Astrocyte (in vitro differentiated cells and primary cell): ENCODE data around the gene PHLDA2. TPM values are rescaled to one million over a fixed set of nuclear protein-coding genes. Genes with fewer than 3 reads are reported as not detected.
A peak's percentile ranks its signal among the peaks of the same experiment; 100 is the strongest.

Source experiments
- DNase-seq: peaks from one replicate; pipeline ENCODE4 v3.0.0-alpha.2; 2010; ENCODE audit warnings: low read depth
- FAIRE-seq: peaks from 2 replicates; lab custom pipeline; 2011; peaks lifted over from hg19 to GRCh38; lab: Jason Lieb, UNC
- H2AFZ ChIP-seq: 2 replicates; pipeline ENCODE4 v1.6.0; 2012; ENCODE audit warnings: low read depth, low read length, inconsistent platforms
- H3K27ac ChIP-seq: 2 replicates; pipeline ENCODE4 v1.5.1; 2011; ENCODE audit warnings: low read depth, low read length, inconsistent platforms
- H3K27me3 ChIP-seq: 2 replicates; pipeline ENCODE4 v1.6.0; 2011; ENCODE audit warnings: low read length, inconsistent platforms; ENCODE audit not compliant: insufficient read depth
- H3K36me3 ChIP-seq: 2 replicates; pipeline ENCODE4 v1.5.1; 2011; ENCODE audit warnings: low read length, inconsistent platforms; ENCODE audit not compliant: insufficient read depth
- H3K4me1 ChIP-seq: 2 replicates; pipeline ENCODE4 v1.5.1; 2011; ENCODE audit warnings: low read length, inconsistent platforms; ENCODE audit not compliant: insufficient read depth
- H3K4me2 ChIP-seq: 2 replicates; pipeline ENCODE4 v1.6.0; 2012; ENCODE audit warnings: low read length, inconsistent platforms
- H3K4me3 ChIP-seq: 2 replicates; pipeline ENCODE4 v1.5.1; 2011; ENCODE audit warnings: low read depth, mild to moderate bottlenecking, low read length, inconsistent platforms; ENCODE audit not compliant: insufficient read depth
- H3K79me2 ChIP-seq: 2 replicates; pipeline ENCODE4 v1.6.0; 2012; ENCODE audit warnings: mild to moderate bottlenecking, low read length, inconsistent platforms; ENCODE audit not compliant: insufficient read depth
- H3K9ac ChIP-seq: 2 replicates; pipeline ENCODE4 v1.6.0; 2012; ENCODE audit warnings: mild to moderate bottlenecking, low read length, inconsistent platforms
- H3K9me3 ChIP-seq: 2 replicates; pipeline ENCODE4 v1.5.1; 2012; ENCODE audit warnings: low read depth, mild to moderate bottlenecking, low read length, inconsistent platforms; ENCODE audit not compliant: insufficient read depth
- H4K20me1 ChIP-seq: 2 replicates; pipeline ENCODE4 v1.6.0; 2012; ENCODE audit warnings: low read length, inconsistent platforms; ENCODE audit not compliant: insufficient read depth
- H3K27ac Mint-ChIP-seq: one replicate; pipeline ENCODE4 v1.8.0; 2021; ENCODE audit warnings: mild to moderate bottlenecking, mixed read lengths; ENCODE audit not compliant: unreplicated experiment
- H3K27me3 Mint-ChIP-seq: one replicate; pipeline ENCODE4 v1.8.0; 2021; ENCODE audit warnings: low read depth, mixed read lengths; ENCODE audit not compliant: unreplicated experiment
- H3K36me3 Mint-ChIP-seq: one replicate; pipeline ENCODE4 v1.8.0; 2021; ENCODE audit warnings: low read depth, mixed read lengths; ENCODE audit not compliant: unreplicated experiment
- H3K4me1 Mint-ChIP-seq: one replicate; pipeline ENCODE4 v1.8.0; 2021; ENCODE audit warnings: low read depth, mixed read lengths; ENCODE audit not compliant: unreplicated experiment
- H3K4me3 Mint-ChIP-seq: one replicate; pipeline ENCODE4 v1.8.0; 2021; ENCODE audit warnings: mild to moderate bottlenecking, moderate library complexity, mixed read lengths; ENCODE audit not compliant: unreplicated experiment
- H3K9me3 Mint-ChIP-seq: one replicate; pipeline ENCODE4 v1.8.0; 2021; ENCODE audit warnings: mild to moderate bottlenecking, mixed read lengths; ENCODE audit not compliant: unreplicated experiment
- EZH2 ChIP-seq: IDR thresholded peaks from 2 replicates; pipeline ENCODE4 v1.6.1; 2012; ENCODE audit warnings: mild to moderate bottlenecking, low read length, inconsistent platforms; ENCODE audit not compliant: insufficient read depth
- total RNA-seq: library from RNA; stranded (reverse); gene quantifications from 2 replicates; pipeline ENCODE4 v1.2.1, GENCODE V29; 2021
- TF ChIP-seq, protein P1 (sequence below): IDR thresholded peaks from 2 replicates; pipeline ENCODE4 v1.5.1; 2011; ENCODE audit warnings: low read depth, mild to moderate bottlenecking, inconsistent platforms, low read length, moderate library complexity; ENCODE audit not compliant: insufficient read depth

PHLDA2 gene
- total RNA-seq, 1 donor from 2014 or later = 78.8 TPM

DNA sequence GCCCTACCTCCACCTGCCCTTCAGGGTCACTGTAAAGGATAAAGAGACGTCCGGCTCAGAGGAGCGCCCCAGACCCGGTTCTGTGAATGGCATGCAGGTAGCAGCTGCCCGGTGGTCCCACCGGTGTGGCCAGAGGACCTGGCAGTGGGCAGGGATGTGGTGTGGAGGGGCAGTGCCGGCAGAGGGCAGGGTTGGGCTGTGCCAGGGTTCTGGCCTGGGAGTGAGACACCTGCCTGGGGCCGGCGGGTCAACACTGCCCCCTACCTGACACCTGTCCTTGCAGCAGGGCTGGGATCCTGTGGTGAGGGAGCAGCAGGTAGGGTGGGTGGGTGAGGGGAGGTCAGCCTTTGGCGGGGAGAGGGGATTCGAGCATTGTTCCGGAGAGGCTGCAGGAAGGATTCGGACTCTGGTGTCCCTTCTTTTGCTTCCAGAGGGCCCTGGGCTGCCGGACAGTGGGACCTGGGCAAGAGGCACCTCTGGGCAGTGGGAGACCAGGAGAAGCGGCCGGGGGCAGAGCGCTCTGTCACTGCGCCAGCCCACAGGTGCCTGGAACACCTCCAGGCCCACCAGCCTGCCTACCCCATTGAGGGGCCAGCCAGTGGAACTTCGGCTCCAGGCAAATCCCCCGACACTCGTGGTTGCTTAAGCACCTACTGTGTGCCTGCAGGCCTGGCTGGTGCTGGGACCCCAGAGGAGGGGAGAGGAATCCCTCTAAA lies 1.6 kb upstream of the PHLDA2 start:
- Mint-ChIP-seq H3K27me3 (no peaks in the 10 kb centered on the region), H3K36me3 (no peaks in the 10 kb centered on the region), H3K27ac (peak overlapping the region; percentile 72), H3K9me3 (no peaks in the 10 kb centered on the region), H3K4me3 (peak overlapping the region; percentile 73), H3K4me1 (peaks cover 12% of the 10 kb centered on the region)
- Histone ChIP-seq H3K36me3 (no peaks in the 10 kb centered on the region), H3K9me3 (no peaks in the 10 kb centered on the region), H3K27me3 (no peaks in the 10 kb centered on the region), H3K4me1 (peaks cover 45% of the 10 kb centered on the region), H2AFZ (peak overlapping the region; percentile 33), H3K4me2 (peak overlapping the region; percentile 97), H4K20me1 (peaks cover 28% of the 10 kb centered on the region), H3K9ac (peak overlapping the region; percentile 76), H3K27ac (peak overlapping the region; percentile 87), H3K4me3 (peak overlapping the region; percentile 48), H3K79me2 (peaks cover 30% of the 10 kb centered on the region)
- no peak for TF ChIP-seq EZH2
- TF ChIP-seq, protein P1, sequence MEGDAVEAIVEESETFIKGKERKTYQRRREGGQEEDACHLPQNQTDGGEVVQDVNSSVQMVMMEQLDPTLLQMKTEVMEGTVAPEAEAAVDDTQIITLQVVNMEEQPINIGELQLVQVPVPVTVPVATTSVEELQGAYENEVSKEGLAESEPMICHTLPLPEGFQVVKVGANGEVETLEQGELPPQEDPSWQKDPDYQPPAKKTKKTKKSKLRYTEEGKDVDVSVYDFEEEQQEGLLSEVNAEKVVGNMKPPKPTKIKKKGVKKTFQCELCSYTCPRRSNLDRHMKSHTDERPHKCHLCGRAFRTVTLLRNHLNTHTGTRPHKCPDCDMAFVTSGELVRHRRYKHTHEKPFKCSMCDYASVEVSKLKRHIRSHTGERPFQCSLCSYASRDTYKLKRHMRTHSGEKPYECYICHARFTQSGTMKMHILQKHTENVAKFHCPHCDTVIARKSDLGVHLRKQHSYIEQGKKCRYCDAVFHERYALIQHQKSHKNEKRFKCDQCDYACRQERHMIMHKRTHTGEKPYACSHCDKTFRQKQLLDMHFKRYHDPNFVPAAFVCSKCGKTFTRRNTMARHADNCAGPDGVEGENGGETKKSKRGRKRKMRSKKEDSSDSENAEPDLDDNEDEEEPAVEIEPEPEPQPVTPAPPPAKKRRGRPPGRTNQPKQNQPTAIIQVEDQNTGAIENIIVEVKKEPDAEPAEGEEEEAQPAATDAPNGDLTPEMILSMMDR = no peak
- FAIRE-seq (no peak), DNase-seq (no peak)

- peaks cover 32% of the 10 kb centered on the region for H3K79me2 ChIP-seq
- Mint-ChIP-seq H3K36me3 (no peaks in the 10 kb centered on the region), H3K4me1 (peaks cover 12% of the 10 kb centered on the region), H3K27ac (peak overlapping the region; percentile 81), H3K9me3 (no peaks in the 10 kb centered on the region), H3K27me3 (no peaks in the 10 kb centered on the region), H3K4me3 (peak overlapping the region; percentile 76)
- H3K4me1 ChIP-seq = peaks cover 45% of the 10 kb centered on the region
- peak overlapping the region; percentile 48 for H3K4me3 ChIP-seq
- H4K20me1 ChIP-seq = peaks cover 33% of the 10 kb centered on the region
- H3K9ac ChIP-seq = peak overlapping the region; percentile 76
- H3K27me3 ChIP-seq = no peaks in the 10 kb centered on the region
- H3K36me3 ChIP-seq = no peaks in the 10 kb centered on the region
- H3K27ac ChIP-seq = peak overlapping the region; percentile 87
- no peaks in the 10 kb centered on the region for H3K9me3 ChIP-seq
- TF ChIP-seq, protein P1 = peak; percentile 4
- no peak for TF ChIP-seq EZH2
- peak overlapping the region; percentile 33 for H2AFZ ChIP-seq
- H3K4me2 ChIP-seq = peak overlapping the region; percentile 97
- DNase-seq (no peak), FAIRE-seq (no peak)
These were observed 907 bp upstream of the PHLDA2 start for GRCh38 chr11:2929950-2930703.
